IPS DF 4.7 (cell line): ENCODE measurements around the gene MUS81.

Source experiments
- DNase-seq: peaks from one replicate; pipeline ENCODE4 v3.0.0-alpha.2; 2013; ENCODE audit warnings: low spot score; ENCODE audit errors: extremely low read depth

The MUS81 gene

GRCh38 chr11:65871811-65872548 lies 11.7 kb downstream of the MUS81 start:
- DNase-seq = no peak

DNA sequence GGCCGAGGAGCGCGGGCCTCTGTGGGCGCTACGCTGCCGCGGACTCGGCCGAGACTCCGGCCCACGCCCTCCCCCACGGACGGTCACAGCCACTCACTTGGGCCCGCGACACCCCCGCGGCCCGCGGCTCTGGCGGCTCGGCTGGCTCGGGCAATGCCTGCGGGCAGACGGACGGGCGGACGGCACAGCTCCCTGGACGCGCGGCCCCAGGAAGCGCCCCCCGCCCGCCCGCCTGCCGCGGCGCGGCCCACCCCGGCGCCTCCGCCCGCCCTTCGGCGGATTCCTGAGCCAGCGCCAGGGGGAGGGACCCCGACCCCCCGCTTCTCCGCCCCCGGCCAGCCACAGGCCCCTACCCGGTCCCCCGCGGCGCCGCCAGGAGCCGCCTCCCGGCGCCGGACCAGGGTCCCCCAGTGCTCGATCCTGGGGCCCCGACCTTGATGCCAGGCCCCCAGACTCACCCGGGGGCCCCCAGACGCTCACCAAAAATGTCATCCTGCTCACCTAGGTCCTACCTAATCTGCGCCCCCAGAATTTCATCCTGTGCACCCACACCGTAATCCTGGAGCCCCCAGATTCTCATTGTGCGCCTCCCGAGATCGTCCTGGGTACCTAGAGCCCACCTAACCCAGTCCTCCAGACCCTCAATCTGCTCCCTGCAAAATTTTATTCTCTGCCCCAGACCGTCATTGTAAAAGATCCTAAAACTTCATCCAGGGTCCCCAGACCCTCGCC lies 12.5 kb downstream of the MUS81 start, which contains the start of gene EFEMP2:
EFEMP2 (minus strand) TSS at position 215 of the 732 bp plus-strand sequence. CDS start 446 bp downstream, outside the sequence.
- DNase-seq = no peak

DNA sequence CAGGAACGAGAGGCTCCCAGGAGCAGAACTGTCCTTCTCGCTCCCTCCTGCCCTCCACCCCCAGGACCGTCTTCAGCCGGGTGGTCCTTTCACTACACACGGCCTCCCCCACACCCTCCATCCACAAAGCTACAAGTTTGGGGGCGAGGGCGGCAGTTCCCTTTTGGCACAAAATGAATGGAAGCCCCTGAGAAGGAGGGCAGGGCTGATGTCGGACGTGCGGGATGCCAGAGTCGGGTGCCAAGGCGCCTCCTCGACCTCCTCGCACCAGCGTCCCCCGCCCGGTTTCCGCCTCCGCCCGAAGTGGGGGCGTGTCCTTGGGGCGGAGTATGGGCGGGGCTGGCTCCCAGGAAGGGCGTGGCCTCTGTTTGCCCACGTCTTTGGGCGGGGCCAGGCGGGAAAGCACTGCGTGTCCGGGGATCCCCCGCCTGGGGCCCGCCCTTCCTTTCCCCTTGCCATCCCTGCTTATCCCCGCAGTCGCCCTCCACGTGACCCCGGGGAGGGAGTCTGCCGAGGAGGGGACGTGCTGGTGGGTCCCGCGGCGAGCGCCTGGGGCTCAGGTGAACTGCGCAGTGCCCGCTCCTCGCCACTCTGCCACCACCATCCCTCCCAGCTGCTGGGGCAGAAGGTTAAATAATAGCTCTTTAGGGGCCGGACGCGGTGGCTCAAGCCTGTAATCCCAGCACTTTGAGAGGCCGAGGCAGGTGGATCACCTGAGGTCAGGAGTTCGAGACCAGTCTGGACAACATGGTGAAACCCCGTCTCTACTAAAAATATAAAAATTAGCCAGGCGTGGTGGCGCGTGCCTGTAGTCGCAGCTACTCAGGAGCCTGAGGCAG lies 13.3 kb downstream of the MUS81 start:
- no peak for DNase-seq

- no peak for DNase-seq
Observed at GRCh38 chr11:65879617-65880016, 19.4 kb downstream of the MUS81 start, which contains the start of gene CTSW. Gene CTSW, plus strand, starts transcription at chr11:65879837. Its CDS starts 18 bp downstream, at chr11:65879855.

GRCh38 chr11:65880027-65880426 lies 19.8 kb downstream of the MUS81 start:
- DNase-seq = no peak

DNA sequence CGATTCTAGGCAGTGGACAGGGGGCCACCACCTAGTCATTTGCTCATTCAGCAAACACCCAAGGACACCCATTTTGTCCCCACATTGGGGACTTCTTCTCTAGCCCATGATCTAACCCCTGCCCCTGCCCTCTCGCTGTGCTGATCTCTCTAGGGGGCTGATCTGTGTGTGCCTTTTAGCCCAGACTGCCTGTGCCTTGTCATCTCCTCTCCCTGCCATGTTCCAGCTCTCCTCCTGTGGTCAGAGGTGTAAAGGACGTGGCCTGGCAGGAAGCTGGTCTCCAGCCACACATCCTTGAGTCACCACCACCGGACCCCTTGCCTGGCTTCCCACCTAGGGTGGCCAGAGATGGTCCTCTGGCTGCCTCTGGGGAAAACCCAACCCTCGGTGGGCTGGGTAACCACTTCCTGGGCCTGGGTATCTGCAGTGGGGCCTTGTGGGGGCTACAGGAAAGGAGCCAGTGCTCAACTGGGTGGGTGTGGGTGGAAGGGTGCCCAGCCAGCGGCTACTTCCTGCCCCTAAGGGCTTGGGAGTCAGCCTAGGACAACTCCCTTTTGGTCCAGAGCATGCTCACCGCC lies 20.7 kb downstream of the MUS81 start:
- no peak for DNase-seq

DNA sequence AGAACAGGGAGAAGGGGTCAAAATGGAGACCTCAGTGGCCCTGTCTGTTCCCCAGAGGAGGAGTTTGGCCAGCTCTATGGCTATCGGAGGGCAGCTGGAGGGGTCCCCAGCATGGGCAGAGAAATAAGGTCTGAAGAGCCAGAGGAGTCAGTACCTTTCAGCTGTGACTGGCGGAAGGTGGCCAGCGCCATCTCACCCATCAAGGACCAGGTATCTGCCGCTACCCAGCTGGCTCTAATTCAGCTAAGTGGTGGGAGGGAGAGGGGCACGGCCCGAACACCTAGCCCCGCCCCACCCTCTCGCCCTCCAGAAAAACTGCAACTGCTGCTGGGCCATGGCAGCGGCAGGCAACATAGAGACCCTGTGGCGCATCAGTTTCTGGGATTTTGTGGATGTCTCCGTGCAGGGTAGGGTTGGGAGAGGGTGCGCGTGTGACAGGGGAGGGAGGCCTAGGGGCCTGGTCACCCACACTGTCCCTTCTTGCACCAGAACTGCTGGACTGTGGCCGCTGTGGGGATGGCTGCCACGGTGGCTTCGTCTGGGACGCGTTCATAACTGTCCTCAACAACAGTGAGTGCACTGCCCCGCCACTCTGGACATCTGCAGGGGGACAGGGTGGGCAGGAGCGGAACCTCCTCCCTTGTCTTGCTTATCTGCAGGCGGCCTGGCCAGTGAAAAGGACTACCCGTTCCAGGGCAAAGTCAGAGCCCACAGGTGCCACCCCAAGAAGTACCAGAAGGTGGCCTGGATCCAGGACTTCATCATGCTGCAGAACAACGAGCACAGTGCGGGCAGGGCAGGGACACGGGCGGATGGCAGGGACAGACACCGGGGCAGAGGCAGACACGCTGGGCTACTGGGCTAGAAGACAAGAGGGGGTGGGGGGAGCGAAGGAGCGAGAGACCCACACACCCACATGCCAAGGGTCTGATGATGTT lies 22.2 kb downstream of the MUS81 start:
- no peak for DNase-seq

- no peak for DNase-seq
Observed at GRCh38 chr11:65883058-65883761, 23.0 kb downstream of the MUS81 start.

- DNase-seq = no peak
Observed at GRCh38 chr11:65883786-65884715, 23.8 kb downstream of the MUS81 start.

DNA sequence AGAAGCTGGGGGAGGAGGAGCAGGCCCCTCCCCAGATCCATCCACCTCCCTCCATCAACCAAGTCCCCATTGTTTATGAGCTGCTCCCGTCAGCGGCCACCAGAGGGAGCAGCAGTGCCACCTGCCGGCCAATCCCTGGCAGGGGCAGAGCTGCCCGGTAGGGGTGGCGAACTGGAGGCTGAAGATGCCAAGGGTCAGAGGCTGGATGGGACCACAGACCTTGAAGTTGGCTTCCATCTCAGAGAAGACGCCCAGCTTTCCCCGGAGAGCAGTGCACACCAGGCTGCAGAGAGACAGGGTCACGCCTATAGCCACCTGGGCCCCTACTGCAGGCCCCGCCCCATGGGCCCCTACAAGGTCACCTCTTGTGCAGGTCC lies 24.5 kb downstream of the MUS81 start:
- no peak for DNase-seq

- DNase-seq = no peak
Observed at GRCh38 chr11:65885231-65885630, 25.0 kb downstream of the MUS81 start.

- DNase-seq = no peak
Observed at GRCh38 chr11:65885808-65886536, 25.7 kb downstream of the MUS81 start.

- no peak for DNase-seq
Observed at GRCh38 chr11:65886826-65887722, 26.8 kb downstream of the MUS81 start.

GRCh38 chr11:65887723-65888162 lies 27.5 kb downstream of the MUS81 start:
- DNase-seq = no peak

- DNase-seq = no peak
Observed at GRCh38 chr11:65888163-65888814, 28.1 kb downstream of the MUS81 start, which contains the start of gene FIBP. Gene FIBP, minus strand, starts transcription at chr11:65888471. Its CDS starts 53 bp downstream, at chr11:65888418.
